Activated CD8-positive, alpha-beta memory T cell treated with anti-CD3 and anti-CD28 coated beads for 1 hour (primary cell): ENCODE measurements around the gene CD1E.
"Not testable (repeated sequence)": the region's sequence is repeated elsewhere in the genome, so short reads cannot be mapped to it uniquely, and the experiment has no call there.

ENCODE experiments used
- DNase-seq, 2 donors: peaks; one replicate each; pipeline ENCODE4 v3.0.0-alpha.2; 2020; ENCODE audit warnings: low read depth in 1 of 2; ENCODE audit errors: extremely low read depth in 1 of 2

CD1E gene

GRCh38 chr1:158353303-158354075 is at the start of gene CD1E:
CD1E (plus strand) TSS chr1:158353894; CDS start chr1:158353989, 95 bp downstream.
- DNase-seq: no peak

- DNase-seq: no peak
Measured at GRCh38 chr1:158310623-158311022, 43.1 kb upstream of the CD1E start.

- DNase-seq: no peak
Measured at GRCh38 chr1:158311066-158311465, 42.6 kb upstream of the CD1E start.

GRCh38 chr1:158323866-158324265 is 29.8 kb upstream of the CD1E start:
- no peak for DNase-seq

GRCh38 chr1:158324395-158324794 is 29.3 kb upstream of the CD1E start:
- DNase-seq: no peak

- DNase-seq: no peak
Measured at GRCh38 chr1:158327481-158327880, 26.2 kb upstream of the CD1E start.

GRCh38 chr1:158328426-158328825 is 25.3 kb upstream of the CD1E start:
- no peak for DNase-seq

- no peak for DNase-seq
Measured at GRCh38 chr1:158329300-158329699, 24.4 kb upstream of the CD1E start.

- DNase-seq: no peak
Measured at GRCh38 chr1:158329733-158330132, 24.0 kb upstream of the CD1E start.

GRCh38 chr1:158330391-158331105 is 23.1 kb upstream of the CD1E start:
- DNase-seq: no peak

- no peak for DNase-seq
Measured at GRCh38 chr1:158331106-158331425, 22.6 kb upstream of the CD1E start.

GRCh38 chr1:158331481-158332150 is 22.1 kb upstream of the CD1E start, which contains the start of gene CD1B:
CD1B (minus strand) TSS chr1:158331531; CDS start chr1:158331423, 108 bp downstream.
- no peak for DNase-seq

GRCh38 chr1:158333405-158334155 is 20.1 kb upstream of the CD1E start:
- DNase-seq: no peak

- no peak for DNase-seq
Measured at GRCh38 chr1:158334526-158335212, 19.0 kb upstream of the CD1E start.

GRCh38 chr1:158335213-158335532 is 18.5 kb upstream of the CD1E start:
- no peak for DNase-seq

- DNase-seq: not testable (repeated sequence)
Measured at GRCh38 chr1:158336413-158336812, 17.3 kb upstream of the CD1E start.

- DNase-seq: not testable (repeated sequence)
Measured at GRCh38 chr1:158348946-158349345, 4.7 kb upstream of the CD1E start.

- no peak for DNase-seq
Measured at GRCh38 chr1:158354255-158354654, 561 bp downstream of the CD1E start.

GRCh38 chr1:158355773-158356285 is 2.1 kb downstream of the CD1E start:
- DNase-seq: no peak

GRCh38 chr1:158356616-158357015 is 2.9 kb downstream of the CD1E start:
- no peak for DNase-seq
